KMS-11 (cell line): ENCODE data around the gene GTSF1L.

Source experiments
- H2AFZ ChIP-seq: fragments of 200-600 bp; sonication (generic); 2 replicates; pipeline ENCODE4 v1.6.1; 2016; ENCODE audit warnings: antibody characterized with exemption, mixed run types, low read depth
- H3K27ac ChIP-seq: fragments of 200-600 bp; sonication (generic); 2 replicates; pipeline ENCODE4 v1.6.1; 2016; ENCODE audit warnings: mild to moderate bottlenecking, mixed run types
- H3K27me3 ChIP-seq: fragments of 200-600 bp; sonication (generic); 2 replicates; pipeline ENCODE4 v1.6.1; 2017; ENCODE audit warnings: mild to moderate bottlenecking, low read depth, mixed run types, moderate library complexity; ENCODE audit not compliant: insufficient read depth
- H3K36me3 ChIP-seq: fragments of 200-600 bp; sonication (generic); 2 replicates; pipeline ENCODE4 v1.6.1; 2017; ENCODE audit warnings: mild to moderate bottlenecking, mixed run types; ENCODE audit not compliant: insufficient read depth
- H3K4me1 ChIP-seq: fragments of 200-600 bp; sonication (generic); 2 replicates; pipeline ENCODE4 v1.6.1; 2016; ENCODE audit warnings: mild to moderate bottlenecking, low read depth, mixed run types; ENCODE audit not compliant: poor library complexity, severe bottlenecking
- H3K4me2 ChIP-seq: fragments of 200-600 bp; sonication (generic); 2 replicates; pipeline ENCODE4 v1.7.0; 2016; ENCODE audit warnings: mild to moderate bottlenecking, mixed run types
- H3K4me3 ChIP-seq: fragments of 200-600 bp; sonication (generic); IDR thresholded peaks from 2 replicates; pipeline ENCODE4 v1.6.1; 2017; ENCODE audit warnings: low read depth, low read length, mixed read lengths; ENCODE audit not compliant: insufficient read depth
- H3K79me2 ChIP-seq: fragments of 200-600 bp; sonication (generic); 2 replicates; pipeline ENCODE4 v1.6.1; 2016; ENCODE audit warnings: low read depth, mixed run types; ENCODE audit not compliant: insufficient read depth
- H3K9ac ChIP-seq: fragments of 200-600 bp; sonication (generic); 2 replicates; pipeline ENCODE4 v1.6.1; 2016; ENCODE audit warnings: mild to moderate bottlenecking, mixed run types
- H4K20me1 ChIP-seq: fragments of 200-600 bp; sonication (generic); 2 replicates; pipeline ENCODE4 v1.6.1; 2016; ENCODE audit warnings: mild to moderate bottlenecking, mixed run types; ENCODE audit not compliant: insufficient read depth
- TF ChIP-seq, protein P1 (sequence below): fragments of 200-600 bp; sonication (generic); conservative IDR thresholded peaks from 2 replicates; pipeline ENCODE4 v1.6.1; 2017; ENCODE audit warnings: low read depth, mild to moderate bottlenecking, antibody characterized with exemption, low read length, moderate library complexity, mixed read lengths

Gene GTSF1L

DNA sequence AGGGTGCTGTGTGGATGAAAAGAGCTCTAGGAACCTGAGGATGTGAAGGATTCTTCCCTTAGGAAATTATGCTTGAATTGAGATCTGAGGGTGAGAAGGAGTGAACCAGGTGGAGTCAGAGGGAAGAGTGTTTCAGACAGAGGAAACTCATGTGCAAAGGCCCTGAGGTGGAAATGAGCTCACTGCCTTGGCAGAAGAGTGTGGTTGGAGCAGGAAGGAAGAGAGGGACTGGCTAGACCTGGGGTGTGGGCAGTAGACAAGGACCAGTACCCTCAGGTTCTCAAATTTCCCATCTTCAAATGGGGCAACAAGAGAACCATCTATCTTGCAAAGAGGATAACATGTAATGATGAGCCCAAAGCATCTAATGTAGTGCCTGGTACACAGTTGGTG lies 24.0 kb upstream of the GTSF1L start:
- peaks cover 60% of the 10 kb centered on the region for H3K4me1 ChIP-seq

GRCh38 chr20:43749734-43750294 lies 23.0 kb upstream of the GTSF1L start:
- Histone ChIP-seq H3K4me1 (peaks cover 60% of the 10 kb centered on the region), H4K20me1 (no peaks in the 10 kb centered on the region), H3K27ac (peak overlapping the region; percentile 97), H2AFZ (peak overlapping the region; percentile 28; the same call in 1 of the 2 replicates), H3K36me3 (no peaks in the 10 kb centered on the region), H3K4me3 (no peak overlapping the region), H3K4me2 (peak overlapping the region; percentile 30), H3K9ac (no peak overlapping the region), H3K27me3 (no peaks in the 10 kb centered on the region), H3K79me2 (no peaks in the 10 kb centered on the region)
- TF ChIP-seq, protein P1, sequence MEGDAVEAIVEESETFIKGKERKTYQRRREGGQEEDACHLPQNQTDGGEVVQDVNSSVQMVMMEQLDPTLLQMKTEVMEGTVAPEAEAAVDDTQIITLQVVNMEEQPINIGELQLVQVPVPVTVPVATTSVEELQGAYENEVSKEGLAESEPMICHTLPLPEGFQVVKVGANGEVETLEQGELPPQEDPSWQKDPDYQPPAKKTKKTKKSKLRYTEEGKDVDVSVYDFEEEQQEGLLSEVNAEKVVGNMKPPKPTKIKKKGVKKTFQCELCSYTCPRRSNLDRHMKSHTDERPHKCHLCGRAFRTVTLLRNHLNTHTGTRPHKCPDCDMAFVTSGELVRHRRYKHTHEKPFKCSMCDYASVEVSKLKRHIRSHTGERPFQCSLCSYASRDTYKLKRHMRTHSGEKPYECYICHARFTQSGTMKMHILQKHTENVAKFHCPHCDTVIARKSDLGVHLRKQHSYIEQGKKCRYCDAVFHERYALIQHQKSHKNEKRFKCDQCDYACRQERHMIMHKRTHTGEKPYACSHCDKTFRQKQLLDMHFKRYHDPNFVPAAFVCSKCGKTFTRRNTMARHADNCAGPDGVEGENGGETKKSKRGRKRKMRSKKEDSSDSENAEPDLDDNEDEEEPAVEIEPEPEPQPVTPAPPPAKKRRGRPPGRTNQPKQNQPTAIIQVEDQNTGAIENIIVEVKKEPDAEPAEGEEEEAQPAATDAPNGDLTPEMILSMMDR = peak; percentile 99

More for the DNA sequence above, 24.0 kb upstream of the GTSF1L start:
- no peaks in the 10 kb centered on the region for H3K27me3 ChIP-seq
- H3K27ac ChIP-seq = peak overlapping the region; percentile 97
- no peak overlapping the region for H3K4me3 ChIP-seq
- TF ChIP-seq, protein P1 = no peak
- no peaks in the 10 kb centered on the region for H3K36me3 ChIP-seq
- H4K20me1 ChIP-seq = no peaks in the 10 kb centered on the region
- H2AFZ ChIP-seq = no peak overlapping the region
- peak overlapping the region; percentile 30 for H3K4me2 ChIP-seq
- peak overlapping the region; percentile 30; the same call in 1 of the 2 replicates for H3K9ac ChIP-seq
- H3K79me2 ChIP-seq = no peaks in the 10 kb centered on the region

DNA sequence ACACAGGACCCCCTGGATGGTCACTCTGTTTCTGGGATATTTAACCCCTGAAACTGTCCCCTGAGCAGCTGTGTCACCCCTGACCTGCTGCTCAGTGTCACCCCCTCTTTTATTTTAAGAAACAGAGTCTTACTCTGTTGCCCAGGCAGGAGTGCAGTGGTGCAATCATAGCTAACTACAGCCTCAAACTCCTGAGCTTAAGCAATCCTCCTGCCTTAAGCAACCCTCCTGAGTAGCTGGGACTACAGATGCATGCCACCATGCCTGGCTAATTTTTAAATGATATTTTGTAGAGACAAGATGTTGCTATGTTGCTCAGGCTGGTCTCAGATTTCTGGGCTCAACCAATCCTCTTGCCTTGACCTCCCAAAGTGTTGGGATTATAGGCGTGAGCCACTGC lies 21.5 kb upstream of the GTSF1L start:
- Histone ChIP-seq H3K79me2 (no peaks in the 10 kb centered on the region), H3K4me2 (no peak overlapping the region), H2AFZ (no peak overlapping the region), H3K9ac (no peak overlapping the region), H4K20me1 (no peaks in the 10 kb centered on the region), H3K36me3 (no peaks in the 10 kb centered on the region), H3K27me3 (no peaks in the 10 kb centered on the region), H3K27ac (no peak overlapping the region), H3K4me1 (peaks cover 50% of the 10 kb centered on the region), H3K4me3 (no peak overlapping the region)
- TF ChIP-seq, protein P1 = no peak

DNA sequence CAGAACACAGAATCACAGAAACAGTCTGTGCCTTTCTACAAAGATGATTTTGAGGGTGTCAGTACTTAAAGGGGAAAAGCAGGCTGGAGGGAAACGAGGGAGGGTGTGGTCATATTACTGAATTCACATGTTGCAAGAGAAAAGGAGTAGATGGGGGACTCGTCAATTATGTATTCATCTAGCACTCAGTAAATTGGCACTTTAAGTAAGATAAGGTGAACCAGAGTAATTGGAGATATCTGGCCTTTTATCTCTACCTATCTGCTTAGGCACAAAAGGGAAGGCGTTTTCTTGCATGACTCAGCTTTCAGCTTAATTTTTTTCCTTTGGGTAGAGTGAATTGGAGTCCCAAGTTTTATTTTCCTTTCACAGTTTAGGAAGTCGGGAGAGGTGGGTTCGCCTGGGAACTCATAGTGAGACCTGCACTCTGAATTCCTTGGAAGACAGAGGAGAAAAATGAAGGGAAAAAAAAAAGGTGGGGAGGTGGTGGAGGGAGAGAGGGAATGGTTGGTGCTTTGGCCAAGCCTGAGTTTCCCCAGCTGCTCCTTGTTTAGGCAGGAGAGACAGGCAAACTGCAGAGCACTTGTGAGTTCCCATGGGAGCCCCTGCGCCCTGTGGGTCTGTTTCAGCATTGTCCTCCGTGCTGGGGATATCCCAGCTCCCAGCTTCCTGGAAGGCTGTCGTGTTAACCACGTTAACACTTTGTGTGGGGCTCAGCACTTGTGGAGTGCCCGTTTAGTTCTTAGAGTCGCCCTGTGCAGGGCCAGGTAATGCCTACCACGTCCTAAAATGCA lies 19.7 kb upstream of the GTSF1L start:
- no peaks in the 10 kb centered on the region for H3K36me3 ChIP-seq
- H3K79me2 ChIP-seq = no peaks in the 10 kb centered on the region
- no peak overlapping the region for H3K27ac ChIP-seq
- H4K20me1 ChIP-seq = no peaks in the 10 kb centered on the region
- no peak overlapping the region for H3K9ac ChIP-seq
- no peak overlapping the region for H3K4me2 ChIP-seq
- H3K4me3 ChIP-seq = no peak overlapping the region
- H2AFZ ChIP-seq = no peak overlapping the region
- peaks cover 33% of the 10 kb centered on the region for H3K4me1 ChIP-seq
- TF ChIP-seq, protein P1 = no peak
- H3K27me3 ChIP-seq = no peaks in the 10 kb centered on the region
